ENCODE measurements around the gene KCNQ1. TPM values are rescaled to one million over a fixed set of nuclear protein-coding genes. Genes with fewer than 3 reads are reported as not detected.

Gene KCNQ1
- total RNA-seq, 3 donors from 2014 or later (not counting 1 experiment from before 2014, with no cell fraction given), result 1.9 to 7.8 (median 3.3) TPM

- no peaks in the 10 kb centered on the region for H3K9me3 ChIP-seq (ENCODE audit: control insufficient read depth, insufficient read depth, low read length)
- intact Hi-C loops (cut with micrococcal nuclease), result no loop called here
- H3K36me3 ChIP-seq (ENCODE audit: control insufficient read depth, insufficient read depth, low read length), result no peaks in the 10 kb centered on the region
- H3K27me3 ChIP-seq (ENCODE audit: control insufficient read depth, insufficient read depth, low read length), result no peaks in the 10 kb centered on the region
- no peaks in the 10 kb centered on the region for H3K36me3 Mint-ChIP-seq
- H3K4me1 ChIP-seq (ENCODE audit: control insufficient read depth, insufficient read depth, low read length), result peaks cover 6% of the 10 kb centered on the region
- no peak overlapping the region for H3K4me3 ChIP-seq (ENCODE audit: low read length)
- WGBS (ENCODE audit: insufficient coverage), result 84% methylated on average over 12 of the region's 12 CpGs
- TF ChIP-seq CTCF (IDR thresholded peaks at IDR 0.05), result no peak
- no peak for DNase-seq
- no peak for ATAC-seq
- peaks cover 0 to 5% of the 10 kb centered on the region in 2 donors for H3K4me1 Mint-ChIP-seq
- no peak overlapping the region for H3K27ac Mint-ChIP-seq
- H3K27ac ChIP-seq (ENCODE audit: low read length), result no peak overlapping the region
- H3K9me3 Mint-ChIP-seq, result no peaks in the 10 kb centered on the region
- no peaks in the 10 kb centered on the region for H3K27me3 Mint-ChIP-seq (ENCODE audit: low read depth in 2 of 2)
- no peak overlapping the region for H3K4me3 Mint-ChIP-seq
Observed at GRCh38 chr11:2555891-2556290, 111.1 kb downstream of the KCNQ1 start.

- H3K27me3 ChIP-seq (ENCODE audit: control insufficient read depth, insufficient read depth, low read length), result no peaks in the 10 kb centered on the region
Observed at GRCh38 chr11:2557381-2557780, 112.6 kb downstream of the KCNQ1 start.

GRCh38 chr11:2558397-2558796 lies 113.6 kb downstream of the KCNQ1 start:
- DNase-seq (no peak), ATAC-seq (no peak)
- Histone ChIP-seq H3K9me3 (ENCODE audit: control insufficient read depth, insufficient read depth, low read length) (no peaks in the 10 kb centered on the region), H3K36me3 (ENCODE audit: control insufficient read depth, insufficient read depth, low read length) (no peaks in the 10 kb centered on the region), H3K27ac (ENCODE audit: low read length) (no peak overlapping the region), H3K4me1 (ENCODE audit: control insufficient read depth, insufficient read depth, low read length) (peaks cover 6% of the 10 kb centered on the region), H3K4me3 (ENCODE audit: low read length) (no peak overlapping the region), H3K27me3 (ENCODE audit: control insufficient read depth, insufficient read depth, low read length) (no peaks in the 10 kb centered on the region)
- H3K4me3 Mint-ChIP-seq, result no peak overlapping the region
- 94% methylated on average over 17 of the region's 17 CpGs for WGBS (ENCODE audit: insufficient coverage)
- H3K4me1 Mint-ChIP-seq, result peaks cover 0 to 5% of the 10 kb centered on the region in 2 donors
- no peak for TF ChIP-seq CTCF (IDR thresholded peaks at IDR 0.05)
- no peaks in the 10 kb centered on the region for H3K27me3 Mint-ChIP-seq (ENCODE audit: low read depth in 2 of 2)
- intact Hi-C loops (cut with micrococcal nuclease), result no loop called here
- H3K27ac Mint-ChIP-seq, result no peak overlapping the region
- H3K9me3 Mint-ChIP-seq, result no peaks in the 10 kb centered on the region
- no peaks in the 10 kb centered on the region for H3K36me3 Mint-ChIP-seq

More at GRCh38 chr11:2557381-2557780, 112.6 kb downstream of the KCNQ1 start:
- Histone ChIP-seq H3K36me3 (ENCODE audit: control insufficient read depth, insufficient read depth, low read length) (no peaks in the 10 kb centered on the region), H3K4me3 (ENCODE audit: low read length) (no peak overlapping the region), H3K4me1 (ENCODE audit: control insufficient read depth, insufficient read depth, low read length) (peaks cover 6% of the 10 kb centered on the region), H3K9me3 (ENCODE audit: control insufficient read depth, insufficient read depth, low read length) (no peaks in the 10 kb centered on the region), H3K27ac (ENCODE audit: low read length) (no peak overlapping the region)
- TF ChIP-seq CTCF (IDR thresholded peaks at IDR 0.05), result no peak
- no peaks in the 10 kb centered on the region for H3K9me3 Mint-ChIP-seq
- no peaks in the 10 kb centered on the region for H3K36me3 Mint-ChIP-seq
- intact Hi-C loops (cut with micrococcal nuclease), result no loop called here
- 95% methylated on average over 4 of the region's 4 CpGs for WGBS (ENCODE audit: insufficient coverage)
- H3K27me3 Mint-ChIP-seq (ENCODE audit: low read depth in 2 of 2), result no peaks in the 10 kb centered on the region
- H3K27ac Mint-ChIP-seq, result no peak overlapping the region
- ATAC-seq (no peak), DNase-seq (no peak)
- H3K4me1 Mint-ChIP-seq, result peaks cover 0 to 5% of the 10 kb centered on the region in 2 donors
- no peak overlapping the region for H3K4me3 Mint-ChIP-seq

- Histone ChIP-seq H3K27me3 (ENCODE audit: control insufficient read depth, insufficient read depth, low read length) (no peaks in the 10 kb centered on the region), H3K27ac (ENCODE audit: low read length) (no peak overlapping the region), H3K9me3 (ENCODE audit: control insufficient read depth, insufficient read depth, low read length) (no peaks in the 10 kb centered on the region), H3K4me3 (ENCODE audit: low read length) (no peak overlapping the region), H3K36me3 (ENCODE audit: control insufficient read depth, insufficient read depth, low read length) (no peaks in the 10 kb centered on the region), H3K4me1 (ENCODE audit: control insufficient read depth, insufficient read depth, low read length) (peaks cover 6% of the 10 kb centered on the region)
- Mint-ChIP-seq H3K27ac (no peak overlapping the region), H3K4me1 (peaks cover 0 to 5% of the 10 kb centered on the region in 2 donors), H3K36me3 (no peaks in the 10 kb centered on the region), H3K27me3 (ENCODE audit: low read depth in 2 of 2) (no peaks in the 10 kb centered on the region), H3K9me3 (no peaks in the 10 kb centered on the region), H3K4me3 (no peak overlapping the region)
- intact Hi-C loops (cut with micrococcal nuclease), result no loop called here
- DNase-seq, result no peak
- no peak for ATAC-seq
- no peak for TF ChIP-seq CTCF (IDR thresholded peaks at IDR 0.05)
- WGBS (ENCODE audit: insufficient coverage), result 93% methylated on average over 13 of the region's 13 CpGs
Observed at GRCh38 chr11:2558861-2559526, 114.2 kb downstream of the KCNQ1 start.
